ENCODE data around the gene FAM171A1.
"Not testable (repeated sequence)": the region's sequence is repeated elsewhere in the genome, so short reads cannot be mapped to it uniquely, and the experiment has no call there.

Gene FAM171A1

GRCh38 chr10:15320522-15321203 is 50.4 kb downstream of the FAM171A1 start:
- no peak for DNase-seq (ENCODE audit: low read depth in 1 of 2, low spot score in 1 of 2)

GRCh38 chr10:15320118-15320517 is 51.0 kb downstream of the FAM171A1 start:
- DNase-seq (ENCODE audit: low read depth in 1 of 2, low spot score in 1 of 2) = no peak

GRCh38 chr10:15316871-15317464 is 54.1 kb downstream of the FAM171A1 start:
- no peak for DNase-seq (ENCODE audit: low read depth in 1 of 2, low spot score in 1 of 2)

- DNase-seq (ENCODE audit: low read depth in 1 of 2, low spot score in 1 of 2) = no peak
Measured at GRCh38 chr10:15316145-15316544, 54.9 kb downstream of the FAM171A1 start.

- DNase-seq (ENCODE audit: low read depth in 1 of 2, low spot score in 1 of 2) = no peak
Measured at GRCh38 chr10:15315286-15315685, 55.8 kb downstream of the FAM171A1 start.

GRCh38 chr10:15314482-15315045 is 56.5 kb downstream of the FAM171A1 start:
- DNase-seq (ENCODE audit: low read depth in 1 of 2, low spot score in 1 of 2) = no peak

GRCh38 chr10:15313843-15314242 is 57.2 kb downstream of the FAM171A1 start:
- DNase-seq (ENCODE audit: low read depth in 1 of 2, low spot score in 1 of 2) = no peak

- DNase-seq (ENCODE audit: low read depth in 1 of 2, low spot score in 1 of 2) = no peak
Measured at GRCh38 chr10:15313047-15313446, 58.0 kb downstream of the FAM171A1 start.

- no peak for DNase-seq (ENCODE audit: low read depth in 1 of 2, low spot score in 1 of 2)
Measured at GRCh38 chr10:15311569-15312280, 59.4 kb downstream of the FAM171A1 start.

GRCh38 chr10:15310776-15311568 is 60.1 kb downstream of the FAM171A1 start:
- DNase-seq (ENCODE audit: low read depth in 1 of 2, low spot score in 1 of 2) = no peak

- no peak for DNase-seq (ENCODE audit: low read depth in 1 of 2, low spot score in 1 of 2)
Measured at GRCh38 chr10:15309221-15309620, 61.9 kb downstream of the FAM171A1 start.

GRCh38 chr10:15306735-15307280 is 64.3 kb downstream of the FAM171A1 start:
- DNase-seq (ENCODE audit: low read depth in 1 of 2, low spot score in 1 of 2) = no peak

- no peak for DNase-seq (ENCODE audit: low read depth in 1 of 2, low spot score in 1 of 2)
Measured at GRCh38 chr10:15305634-15306033, 65.5 kb downstream of the FAM171A1 start.

GRCh38 chr10:15305161-15305560 is 65.9 kb downstream of the FAM171A1 start:
- DNase-seq (ENCODE audit: low read depth in 1 of 2, low spot score in 1 of 2) = no peak

- not testable (repeated sequence) for DNase-seq (ENCODE audit: low read depth in 1 of 2, low spot score in 1 of 2)
Measured at GRCh38 chr10:15302188-15302956, 68.7 kb downstream of the FAM171A1 start.

GRCh38 chr10:15300697-15301096 is 70.4 kb downstream of the FAM171A1 start:
- no peak for DNase-seq (ENCODE audit: low read depth in 1 of 2, low spot score in 1 of 2)

- DNase-seq (ENCODE audit: low read depth in 1 of 2, low spot score in 1 of 2) = no peak
Measured at GRCh38 chr10:15300145-15300544, 70.9 kb downstream of the FAM171A1 start.

GRCh38 chr10:15296701-15297100 is 74.4 kb downstream of the FAM171A1 start:
- no peak for DNase-seq (ENCODE audit: low read depth in 1 of 2, low spot score in 1 of 2)

GRCh38 chr10:15295537-15296325 is 75.4 kb downstream of the FAM171A1 start:
- no peak for DNase-seq (ENCODE audit: low read depth in 1 of 2, low spot score in 1 of 2)

Measured in activated CD4-positive, alpha-beta T cell treated with anti-CD3 and anti-CD28 coated beads, Interleukin-2, amount 50 U/mL, for 24 hours (primary cell).